DOHH2 (cell line): ENCODE results near the gene LAMA3.

ENCODE experiments used
- H3F3A ChIP-seq: fragments of 200-600 bp; sonication (generic), shearing (Covaris generic); 2 replicates; pipeline ENCODE4 v1.6.0; 2016; ENCODE audit warnings: antibody characterized with exemption, mild to moderate bottlenecking; ENCODE audit not compliant: control insufficient read depth, insufficient read depth
- H3K27ac ChIP-seq: fragments of 200-600 bp; sonication (generic); 2 replicates; pipeline ENCODE4 v1.5.1; 2014; ENCODE audit warnings: low read depth, mild to moderate bottlenecking, low read length, moderate library complexity
- H3K27me3 ChIP-seq: fragments of 200-600 bp; sonication (generic); 2 replicates; pipeline ENCODE4 v1.6.1; 2014; ENCODE audit warnings: mild to moderate bottlenecking, low read length, mixed read lengths; ENCODE audit not compliant: control insufficient read depth
- H3K36me3 ChIP-seq: fragments of 200-600 bp; sonication (generic); 2 replicates; pipeline ENCODE4 v1.6.1; 2014; ENCODE audit warnings: mild to moderate bottlenecking, low read length, moderate library complexity, mixed read lengths; ENCODE audit not compliant: control insufficient read depth
- H3K4me1 ChIP-seq: fragments of 200-600 bp; sonication (generic); 2 replicates; pipeline ENCODE4 v1.6.1; 2014; ENCODE audit warnings: mild to moderate bottlenecking, low read length, mixed read lengths; ENCODE audit not compliant: control insufficient read depth
- H3K4me2 ChIP-seq: fragments of 200-600 bp; sonication (generic); 2 replicates; pipeline ENCODE4 v1.6.0; 2014; ENCODE audit warnings: mild to moderate bottlenecking, low read length, moderate library complexity
- H3K4me3 ChIP-seq: fragments of 200-600 bp; sonication (generic); 2 replicates; pipeline ENCODE4 v1.5.1; 2014; ENCODE audit warnings: mild to moderate bottlenecking, low read length, mixed read lengths
- H3K79me2 ChIP-seq: fragments of 200-600 bp; sonication (generic); 2 replicates; pipeline ENCODE4 v1.6.1; 2014; ENCODE audit warnings: mild to moderate bottlenecking, low read length, mixed read lengths; ENCODE audit not compliant: control insufficient read depth
- H3K9me2 ChIP-seq: fragments of 200-600 bp; sonication (generic); replicated peaks from 2 replicates; pipeline ENCODE4 v1.6.1; 2014; ENCODE audit warnings: mild to moderate bottlenecking, low read length, mixed read lengths; ENCODE audit not compliant: control insufficient read depth
- H3K9me3 ChIP-seq: fragments of 200-600 bp; sonication (generic); 2 replicates; pipeline ENCODE4 v1.6.1; 2014; ENCODE audit warnings: antibody characterized with exemption, low read length, mixed read lengths; ENCODE audit not compliant: control insufficient read depth, insufficient read depth
- H4K20me1 ChIP-seq: fragments of 200-600 bp; sonication (generic); 2 replicates; pipeline ENCODE4 v1.6.0; 2014; ENCODE audit warnings: low read depth, mild to moderate bottlenecking, antibody characterized with exemption, low read length, moderate library complexity; ENCODE audit not compliant: control insufficient read depth, insufficient read depth
- CTCF ChIP-seq: fragments of 200-600 bp; sonication (generic); IDR thresholded peaks from one replicate; pipeline ENCODE4 v1.5.1; 2014; ENCODE audit warnings: antibody characterized with exemption, mild to moderate bottlenecking, low read depth, low read length; ENCODE audit not compliant: poor library complexity, severe bottlenecking
- EZH2phosphoT487 ChIP-seq: fragments of 200-600 bp; sonication (generic); IDR thresholded peaks from 2 replicates; pipeline ENCODE4 v1.6.1; 2017; ENCODE audit warnings: borderline replicate concordance, mild to moderate bottlenecking, antibody characterized with exemption, low read length, moderate library complexity, mixed read lengths

Gene LAMA3

GRCh38 chr18:23716966-23717365 lies 27.7 kb downstream of the LAMA3 start:
- no peaks in the 10 kb centered on the region for H3F3A ChIP-seq
- H3K27ac ChIP-seq, result no peak overlapping the region
- TF ChIP-seq EZH2phosphoT487 (no peak), CTCF (no peak)
- no peak overlapping the region for H3K4me3 ChIP-seq
- no peaks in the 10 kb centered on the region for H3K4me1 ChIP-seq
- H3K4me2 ChIP-seq, result no peak overlapping the region
- H3K36me3 ChIP-seq, result no peaks in the 10 kb centered on the region
- no peaks in the 10 kb centered on the region for H3K9me3 ChIP-seq
- H3K27me3 ChIP-seq, result peaks cover 17% of the 10 kb centered on the region; the same call in 1 of the 2 replicates
- H3K79me2 ChIP-seq, result no peaks in the 10 kb centered on the region
- no peaks in the 10 kb centered on the region for H4K20me1 ChIP-seq
- no peaks in the 10 kb centered on the region for H3K9me2 ChIP-seq

GRCh38 chr18:23718243-23718720 lies 29.0 kb downstream of the LAMA3 start:
- no peaks in the 10 kb centered on the region for H3K4me1 ChIP-seq
- no peak overlapping the region for H3K4me3 ChIP-seq
- TF ChIP-seq EZH2phosphoT487 (no peak), CTCF (no peak)
- H3K79me2 ChIP-seq, result no peaks in the 10 kb centered on the region
- H3F3A ChIP-seq, result no peaks in the 10 kb centered on the region
- H3K27ac ChIP-seq, result no peak overlapping the region
- H3K27me3 ChIP-seq, result peaks cover 13% of the 10 kb centered on the region; the same call in 1 of the 2 replicates
- H3K9me2 ChIP-seq, result no peaks in the 10 kb centered on the region
- H3K36me3 ChIP-seq, result no peaks in the 10 kb centered on the region
- no peaks in the 10 kb centered on the region for H4K20me1 ChIP-seq
- H3K4me2 ChIP-seq, result no peak overlapping the region
- no peaks in the 10 kb centered on the region for H3K9me3 ChIP-seq

GRCh38 chr18:23718731-23719130 lies 29.5 kb downstream of the LAMA3 start:
- H3F3A ChIP-seq, result no peaks in the 10 kb centered on the region
- no peak overlapping the region for H3K4me3 ChIP-seq
- no peaks in the 10 kb centered on the region for H3K79me2 ChIP-seq
- H4K20me1 ChIP-seq, result no peaks in the 10 kb centered on the region
- H3K9me2 ChIP-seq, result no peaks in the 10 kb centered on the region
- peaks cover 12% of the 10 kb centered on the region; the same call in 1 of the 2 replicates for H3K27me3 ChIP-seq
- no peak overlapping the region for H3K27ac ChIP-seq
- no peaks in the 10 kb centered on the region for H3K4me1 ChIP-seq
- H3K36me3 ChIP-seq, result no peaks in the 10 kb centered on the region
- no peaks in the 10 kb centered on the region for H3K9me3 ChIP-seq
- no peak for TF ChIP-seq CTCF
- TF ChIP-seq EZH2phosphoT487, result no peak
- H3K4me2 ChIP-seq, result no peak overlapping the region
